Stimulated activated CD4-positive, alpha-beta T cell treated with anti-CD3 and anti-CD28 coated beads, Interleukin-15, amount 100 ng/mL, for 1 hour (primary cell): ENCODE data around the gene ANXA2.

ENCODE experiments used
- DNase-seq, 2 donors: peaks; one replicate each; pipeline ENCODE4 v3.0.0-alpha.2; 2020; ENCODE audit warnings: low read depth in 1 of 2, low spot score in 1 of 2

ANXA2 gene

GRCh38 chr15:60371175-60372051 is 26.4 kb downstream of the ANXA2 start:
- no peak for DNase-seq

DNA sequence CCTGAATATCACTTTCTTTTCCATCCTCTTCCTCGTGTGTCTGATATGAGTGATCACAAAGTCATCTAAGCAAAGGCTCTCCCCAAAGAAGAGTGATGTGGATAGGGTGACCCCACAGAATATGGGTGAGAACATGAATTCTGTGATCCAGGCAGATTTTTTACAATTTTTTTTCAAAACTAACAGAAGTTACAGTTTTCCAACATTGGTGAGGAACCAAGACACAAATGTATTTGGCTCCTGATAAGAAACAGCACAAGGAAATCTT is 27.0 kb downstream of the ANXA2 start:
- DNase-seq, result no peak

DNA sequence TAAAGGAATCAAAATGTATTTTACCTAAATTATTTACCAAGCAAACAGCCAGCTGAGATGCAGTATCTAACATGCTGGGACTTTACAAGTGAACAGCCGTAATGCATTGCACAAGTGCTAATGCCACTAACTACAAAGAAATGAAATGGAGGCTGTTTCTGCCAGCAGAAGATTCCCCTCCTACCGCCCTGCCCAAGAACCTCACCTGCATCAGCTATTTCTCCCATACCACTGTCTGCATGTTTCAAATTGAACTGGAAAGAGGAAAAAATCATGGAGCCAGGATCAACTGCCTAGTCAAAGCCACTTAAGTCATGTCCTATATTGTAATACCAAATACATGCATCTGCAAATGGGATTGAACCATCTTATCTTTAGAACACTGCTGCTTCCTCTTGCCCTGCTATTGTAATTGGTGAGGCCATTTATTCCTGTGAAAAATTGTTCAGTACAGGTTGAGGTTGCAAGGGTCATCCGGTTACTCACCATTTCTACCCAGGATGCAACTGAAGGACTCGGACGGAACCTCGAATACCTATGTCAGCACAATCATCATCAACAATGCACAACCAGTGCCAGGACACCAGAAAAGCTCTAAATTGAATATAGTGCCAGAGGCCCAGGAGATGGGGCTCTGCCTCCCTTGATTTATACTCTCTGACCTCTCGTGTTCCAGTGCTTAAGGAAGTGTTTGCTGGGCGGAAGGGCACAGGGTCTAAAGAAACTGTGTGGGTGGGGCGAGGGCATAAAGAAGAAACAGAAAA is 27.5 kb downstream of the ANXA2 start:
- no peak for DNase-seq

DNA sequence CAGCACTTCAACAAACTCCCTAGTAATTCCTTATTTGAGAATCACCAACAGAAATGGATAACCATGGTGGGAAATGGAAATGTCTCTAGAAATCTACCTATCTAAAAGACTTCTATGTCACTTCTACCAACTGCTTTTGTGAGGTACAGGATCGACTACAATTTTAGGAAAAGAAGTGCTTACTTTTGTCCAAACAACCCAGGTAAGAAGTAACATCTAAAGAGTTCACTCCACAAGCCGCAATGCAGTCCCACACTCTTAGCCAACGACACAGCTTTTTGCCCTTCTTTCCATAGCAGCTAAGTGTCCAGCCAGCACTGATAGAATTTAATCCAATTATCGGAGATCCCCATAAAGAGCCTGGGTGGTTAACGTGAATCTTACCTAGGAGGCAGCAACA is 28.1 kb downstream of the ANXA2 start:
- DNase-seq, result no peak

DNA sequence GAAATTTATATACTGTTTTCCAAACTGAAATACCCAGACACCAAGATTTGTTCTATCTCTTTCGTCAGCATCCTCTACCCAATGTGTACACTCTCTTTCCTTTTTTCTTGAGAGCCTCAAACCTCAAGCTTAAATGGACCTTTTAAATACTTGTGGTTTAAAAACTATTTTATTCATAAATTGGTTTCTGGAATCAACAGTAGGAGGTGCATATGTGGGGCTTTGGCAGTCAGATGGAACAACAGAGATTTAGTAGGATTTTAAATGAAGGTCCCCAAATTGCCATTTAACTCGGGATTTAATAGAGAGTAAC is 33.2 kb downstream of the ANXA2 start:
- DNase-seq, result no peak

- no peak for DNase-seq
Measured at GRCh38 chr15:60363903-60364611, 33.7 kb downstream of the ANXA2 start.

DNA sequence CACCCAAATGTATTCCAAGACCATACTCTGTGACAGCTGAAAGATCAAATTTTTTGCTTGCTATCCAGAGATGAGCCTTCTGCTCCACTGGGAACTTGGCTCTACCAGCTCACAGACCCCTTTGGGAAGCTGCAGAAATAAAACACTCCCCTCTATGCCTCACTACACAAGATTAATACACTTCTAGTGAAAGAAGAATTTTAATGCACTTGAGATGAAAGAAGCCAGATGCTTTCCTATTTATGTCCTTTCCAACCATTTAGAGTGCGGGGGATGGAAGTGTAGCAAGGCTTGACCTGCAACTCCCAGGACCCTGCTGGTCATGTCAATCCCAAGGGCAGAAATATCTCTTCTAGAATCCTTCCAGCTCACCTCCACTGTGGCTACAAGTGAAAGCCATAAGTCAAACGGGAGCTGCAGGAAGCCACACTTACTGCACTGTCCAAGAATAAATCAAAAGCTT is 34.7 kb downstream of the ANXA2 start:
- no peak for DNase-seq

- no peak for DNase-seq
Measured at GRCh38 chr15:60362321-60363086, 35.3 kb downstream of the ANXA2 start.

DNA sequence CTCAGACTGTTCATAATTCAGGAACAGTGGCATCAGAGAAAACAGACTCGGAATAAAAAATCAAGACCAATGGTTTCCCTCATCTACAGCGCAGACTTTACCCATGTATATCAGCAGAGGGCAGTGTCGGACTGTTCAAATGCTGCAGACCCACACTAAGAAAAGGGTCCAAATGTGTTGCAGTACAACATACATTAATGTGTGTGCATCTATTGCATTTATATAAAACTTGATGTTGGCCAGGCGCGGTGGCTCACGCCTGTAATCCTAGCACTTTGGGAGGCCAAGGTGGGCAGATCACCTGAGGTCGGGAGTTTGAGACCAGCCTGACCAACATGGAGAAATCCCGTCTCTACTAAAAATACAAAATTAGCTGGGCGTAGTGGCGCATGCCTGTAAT is 38.0 kb downstream of the ANXA2 start:
- peak in 1 of 2 donors; percentile 8 for DNase-seq

DNA sequence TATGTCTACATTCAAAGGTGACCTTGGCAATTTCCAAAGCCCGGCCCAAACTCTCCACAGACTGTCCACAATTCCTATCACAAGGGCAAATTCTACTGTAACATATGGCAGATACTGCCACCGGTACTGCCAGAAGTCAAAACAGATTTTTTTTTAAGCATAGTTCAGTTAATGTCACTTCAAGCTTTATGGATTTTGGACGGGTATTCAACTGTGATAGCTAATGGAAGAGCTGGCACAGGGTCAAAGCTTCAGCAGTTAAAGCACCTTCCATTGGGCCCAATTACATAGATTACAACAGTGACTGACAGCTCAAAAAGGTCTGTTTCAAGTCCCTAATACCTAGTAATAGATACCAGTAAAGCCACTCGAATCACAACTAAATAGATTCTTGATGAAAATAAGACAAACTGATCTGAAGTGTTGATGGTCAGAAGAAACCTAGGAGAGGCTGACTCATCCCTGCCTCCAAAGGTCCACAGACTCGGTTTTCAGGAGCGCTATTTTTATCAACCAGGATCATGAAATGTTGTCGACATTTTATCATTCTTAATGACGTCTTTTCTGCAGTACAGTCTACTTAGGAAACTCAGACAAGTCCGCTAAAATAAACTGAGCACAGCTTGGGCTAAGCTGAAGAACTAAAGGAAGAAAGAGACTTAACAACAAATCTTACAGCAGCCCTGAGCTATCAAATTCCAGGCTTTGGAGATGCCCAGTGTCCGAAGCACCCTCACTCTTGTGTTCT is 38.7 kb downstream of the ANXA2 start:
- DNase-seq, result no peak

DNA sequence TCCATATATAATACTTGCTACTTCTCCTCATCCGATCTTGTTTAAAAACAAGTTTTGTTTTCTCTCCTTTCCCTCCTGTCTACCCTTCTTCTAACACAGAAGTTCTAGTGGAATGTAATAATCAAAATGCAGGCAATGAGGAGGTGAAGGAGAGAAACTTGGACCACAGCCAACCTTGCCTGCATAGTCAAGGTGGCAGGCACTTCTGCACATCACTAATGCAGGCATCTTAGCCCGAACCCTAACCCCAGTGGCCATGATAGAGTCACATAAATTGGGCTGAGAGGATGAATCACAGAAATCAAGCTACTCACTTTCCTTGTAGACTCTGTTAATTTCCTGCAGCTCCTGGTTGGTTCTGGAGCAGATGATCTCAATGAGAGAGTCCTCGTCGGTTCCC is 41.0 kb downstream of the ANXA2 start:
- no peak for DNase-seq

DNA sequence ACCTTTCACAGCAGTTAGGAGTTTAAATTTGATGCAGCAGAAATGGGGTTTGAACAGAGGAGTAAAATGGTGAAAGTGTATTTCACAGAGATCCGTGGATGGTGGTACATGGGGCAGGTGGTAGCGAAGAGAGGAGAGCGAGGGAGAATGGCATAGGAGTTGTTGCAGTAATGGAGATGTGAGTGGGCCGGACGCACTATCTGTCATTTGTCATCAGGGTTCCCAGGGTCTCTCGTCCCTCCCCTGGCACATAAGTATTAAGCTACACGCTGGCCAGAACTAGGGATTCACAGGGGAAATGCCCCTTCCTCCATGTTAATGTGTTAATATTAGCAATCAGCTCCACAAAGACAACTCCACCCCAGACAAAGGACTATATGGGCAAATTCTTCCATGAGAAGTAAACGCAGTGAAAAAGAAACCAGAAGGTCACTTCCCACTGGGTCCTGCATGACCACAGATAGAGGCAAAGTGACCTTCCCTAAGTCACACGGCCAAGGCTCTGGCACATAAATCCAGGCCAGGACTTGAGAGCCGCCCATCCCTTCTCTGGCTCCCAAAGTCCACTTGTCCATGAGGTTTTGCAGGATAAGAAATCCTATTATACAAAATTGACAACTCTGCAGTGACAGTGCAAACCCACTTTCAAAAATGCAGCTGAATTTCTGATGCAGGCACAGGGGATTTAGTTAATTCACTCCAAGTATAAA is 42.5 kb downstream of the ANXA2 start:
- no peak for DNase-seq

DNA sequence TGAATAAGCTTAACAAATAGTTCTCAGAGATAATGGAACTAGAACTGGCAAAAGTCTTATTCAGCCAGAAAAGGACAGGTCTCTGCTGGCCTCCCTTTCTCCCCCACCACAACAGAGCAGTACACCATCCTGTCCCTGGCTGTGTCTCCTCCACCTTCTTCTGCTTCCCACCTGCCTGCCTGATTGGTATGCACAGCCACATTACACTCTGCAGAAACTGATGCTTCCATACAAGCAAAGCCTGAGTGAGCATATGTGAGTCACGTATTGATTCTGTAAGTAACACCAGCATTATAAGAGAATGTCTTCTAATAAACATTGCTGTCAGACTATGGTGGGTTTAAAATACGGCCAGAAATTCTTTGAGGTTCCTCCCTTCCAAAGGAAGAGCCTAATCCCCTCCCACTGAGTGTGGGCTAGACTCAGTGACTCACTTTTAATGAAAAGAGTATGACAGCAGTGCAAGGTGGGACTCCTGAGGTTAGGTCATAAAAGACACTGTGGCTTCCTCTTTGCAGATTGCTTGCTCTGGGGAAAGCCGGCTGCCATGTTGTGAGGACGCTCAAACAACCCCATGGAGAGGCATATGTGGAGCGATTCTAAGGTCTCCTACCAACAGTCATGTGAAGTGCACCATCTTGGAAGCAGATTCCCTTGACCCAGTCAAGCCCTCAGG is 44.4 kb downstream of the ANXA2 start:
- DNase-seq, result no peak

- DNase-seq, result no peak
Measured at GRCh38 chr15:60352525-60352924, 45.3 kb downstream of the ANXA2 start.

GRCh38 chr15:60351066-60351465 is 46.7 kb downstream of the ANXA2 start:
- DNase-seq, result no peak

DNA sequence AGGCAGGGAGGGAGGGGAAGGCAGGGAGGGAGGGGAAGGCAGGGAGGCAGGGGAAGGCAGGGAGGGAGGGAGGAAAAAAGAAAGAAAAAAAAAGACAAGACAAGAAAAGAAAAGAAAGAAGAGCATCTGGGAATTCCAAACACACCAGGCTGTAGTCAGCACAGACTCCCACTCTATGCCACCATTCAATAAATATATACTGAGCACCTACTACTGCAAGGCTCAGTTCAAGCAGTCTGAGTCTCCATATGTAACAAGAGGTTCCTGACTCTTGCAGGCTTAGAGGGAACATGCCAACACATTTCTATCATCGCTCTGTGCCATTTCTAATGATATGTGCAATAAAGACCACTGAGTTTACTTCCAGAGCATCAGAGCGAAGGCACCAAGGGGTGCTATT is 47.7 kb downstream of the ANXA2 start:
- no peak for DNase-seq

GRCh38 chr15:60349589-60349988 is 48.2 kb downstream of the ANXA2 start:
- DNase-seq, result no peak

DNA sequence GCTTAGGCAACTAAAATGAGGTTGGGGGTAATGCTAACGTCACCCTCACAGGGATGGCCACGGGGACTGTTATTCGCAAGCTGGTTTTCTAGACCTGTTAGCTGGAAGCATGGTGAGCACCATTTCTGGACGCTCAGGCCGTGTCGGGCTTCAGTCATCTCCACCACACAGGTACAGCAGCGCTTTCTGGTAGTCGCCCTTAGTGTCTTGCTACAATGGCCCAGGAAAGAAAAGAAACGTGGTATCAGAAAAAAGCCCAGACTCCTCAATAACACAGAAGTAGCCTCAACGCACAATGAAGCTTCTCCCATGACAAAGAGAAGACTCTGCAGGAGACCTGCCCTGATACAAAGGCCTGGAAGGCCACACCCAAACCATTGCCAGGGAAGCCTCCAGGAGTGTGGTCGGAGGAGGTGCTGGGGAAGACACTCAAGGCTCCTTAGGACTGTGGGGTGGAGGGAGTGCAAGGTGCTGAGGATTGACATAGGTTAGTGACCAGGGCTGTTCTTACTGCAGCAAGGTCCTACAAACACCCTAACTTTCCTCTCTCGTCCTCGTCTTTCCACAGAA is 50.2 kb downstream of the ANXA2 start:
- DNase-seq, result no peak

DNA sequence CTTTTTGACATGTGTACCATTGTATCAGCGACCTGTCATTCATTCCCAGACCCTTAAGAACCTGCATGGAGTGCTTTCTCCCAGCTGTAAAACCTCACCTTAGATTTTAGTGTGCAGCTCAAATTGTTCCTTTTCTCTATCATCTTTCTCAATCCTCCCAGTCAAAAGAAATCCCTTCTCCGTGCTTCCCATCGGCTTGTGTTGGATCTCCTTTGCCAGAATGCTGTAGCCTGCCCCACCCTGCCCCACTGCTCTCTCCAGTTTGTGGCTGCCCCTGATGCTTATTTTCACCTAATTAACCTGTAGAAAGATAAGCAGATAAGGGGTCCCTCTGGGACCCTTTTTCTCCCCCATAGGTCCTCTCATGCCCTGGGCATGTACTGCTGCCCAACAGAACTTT is 51.1 kb downstream of the ANXA2 start:
- DNase-seq, result no peak
